Measurements from ENCODE around the gene KIRREL3. TPM values are rescaled to one million over a fixed set of nuclear protein-coding genes. Genes with fewer than 3 reads are reported as not detected.

The KIRREL3 gene
- total RNA-seq, 1 donor from 2014 or later = 0.38 TPM

DNA sequence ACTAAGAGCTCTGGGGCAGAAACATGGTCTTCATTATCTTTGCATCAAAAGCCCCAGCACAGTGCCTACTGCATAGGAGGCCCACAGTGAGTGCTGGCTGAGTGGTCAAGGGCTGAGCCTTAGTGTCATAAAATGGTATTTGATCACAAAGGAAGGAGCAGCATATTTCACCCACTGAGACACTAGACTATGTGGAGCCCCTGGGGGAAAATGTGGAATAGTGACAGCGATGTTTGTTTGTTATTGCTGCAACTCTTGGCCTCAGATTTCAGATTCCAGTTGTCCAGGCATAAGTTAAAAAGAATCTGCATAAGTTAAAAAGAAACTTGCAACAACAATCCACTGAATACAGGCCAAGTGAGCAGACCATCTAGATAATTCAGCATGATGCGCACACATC lies 7.0 kb downstream of the KIRREL3 start:
- TF ChIP-seq, protein P1, sequence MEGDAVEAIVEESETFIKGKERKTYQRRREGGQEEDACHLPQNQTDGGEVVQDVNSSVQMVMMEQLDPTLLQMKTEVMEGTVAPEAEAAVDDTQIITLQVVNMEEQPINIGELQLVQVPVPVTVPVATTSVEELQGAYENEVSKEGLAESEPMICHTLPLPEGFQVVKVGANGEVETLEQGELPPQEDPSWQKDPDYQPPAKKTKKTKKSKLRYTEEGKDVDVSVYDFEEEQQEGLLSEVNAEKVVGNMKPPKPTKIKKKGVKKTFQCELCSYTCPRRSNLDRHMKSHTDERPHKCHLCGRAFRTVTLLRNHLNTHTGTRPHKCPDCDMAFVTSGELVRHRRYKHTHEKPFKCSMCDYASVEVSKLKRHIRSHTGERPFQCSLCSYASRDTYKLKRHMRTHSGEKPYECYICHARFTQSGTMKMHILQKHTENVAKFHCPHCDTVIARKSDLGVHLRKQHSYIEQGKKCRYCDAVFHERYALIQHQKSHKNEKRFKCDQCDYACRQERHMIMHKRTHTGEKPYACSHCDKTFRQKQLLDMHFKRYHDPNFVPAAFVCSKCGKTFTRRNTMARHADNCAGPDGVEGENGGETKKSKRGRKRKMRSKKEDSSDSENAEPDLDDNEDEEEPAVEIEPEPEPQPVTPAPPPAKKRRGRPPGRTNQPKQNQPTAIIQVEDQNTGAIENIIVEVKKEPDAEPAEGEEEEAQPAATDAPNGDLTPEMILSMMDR (IDR thresholded peaks at IDR 0.05; ENCODE audit: unreplicated experiment) = no peak
- H3K27me3 Mint-ChIP-seq (ENCODE audit: unreplicated experiment) = peaks cover 2% of the 10 kb centered on the region
- no peak overlapping the region for H3K27ac Mint-ChIP-seq (ENCODE audit: unreplicated experiment)
- DNase-seq (ENCODE audit: low spot score) = no peak
- H3K9me3 Mint-ChIP-seq (ENCODE audit: unreplicated experiment) = no peaks in the 10 kb centered on the region
- no peak overlapping the region for H3K4me3 Mint-ChIP-seq (ENCODE audit: unreplicated experiment)
- H3K36me3 Mint-ChIP-seq (ENCODE audit: low read depth, unreplicated experiment) = no peaks in the 10 kb centered on the region
- no peaks in the 10 kb centered on the region for H3K4me1 Mint-ChIP-seq (ENCODE audit: unreplicated experiment)

GRCh38 chr11:126992804-126993111 lies 7.8 kb downstream of the KIRREL3 start:
- H3K9me3 Mint-ChIP-seq (ENCODE audit: unreplicated experiment) = no peaks in the 10 kb centered on the region
- DNase-seq (ENCODE audit: low spot score) = no peak
- H3K36me3 Mint-ChIP-seq (ENCODE audit: low read depth, unreplicated experiment) = no peaks in the 10 kb centered on the region
- H3K27me3 Mint-ChIP-seq (ENCODE audit: unreplicated experiment) = peaks cover 2% of the 10 kb centered on the region
- H3K27ac Mint-ChIP-seq (ENCODE audit: unreplicated experiment) = no peak overlapping the region
- no peaks in the 10 kb centered on the region for H3K4me1 Mint-ChIP-seq (ENCODE audit: unreplicated experiment)
- no peak overlapping the region for H3K4me3 Mint-ChIP-seq (ENCODE audit: unreplicated experiment)
- TF ChIP-seq, protein P1 (IDR thresholded peaks at IDR 0.05; ENCODE audit: unreplicated experiment) = no peak

DNA sequence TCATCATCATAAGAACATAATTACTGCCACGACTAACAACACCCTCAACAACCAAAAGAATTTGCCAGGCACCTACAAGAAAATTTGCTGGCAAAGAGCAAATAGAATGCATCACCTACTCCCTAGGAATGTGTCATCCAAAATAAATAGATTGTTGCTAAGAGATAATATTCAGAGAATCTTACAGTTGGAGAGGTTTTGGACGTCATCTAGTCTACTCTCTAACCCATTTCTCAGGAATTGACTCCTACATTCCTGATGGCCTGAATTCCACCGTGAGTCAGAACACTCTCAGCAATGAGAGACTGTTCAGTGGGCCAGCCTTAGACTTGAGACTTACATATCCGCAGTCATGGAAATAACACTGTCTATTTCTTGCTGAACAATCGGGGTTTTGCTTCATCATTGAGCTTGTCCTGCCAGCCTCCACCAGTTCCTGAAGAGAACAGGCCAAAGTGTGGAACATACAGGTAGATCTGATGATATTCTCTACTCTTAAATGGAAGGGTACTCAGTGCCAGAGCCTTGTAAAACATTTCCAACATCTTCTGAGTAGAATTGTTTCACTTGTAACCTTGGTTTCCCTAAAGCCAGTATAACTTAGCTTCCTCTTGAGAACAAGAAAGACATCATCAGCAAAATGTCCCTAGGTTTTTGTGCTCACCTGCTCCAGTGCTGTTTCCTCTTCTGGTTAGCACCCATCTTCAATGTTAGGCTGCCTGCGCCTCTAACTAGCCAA lies 8.3 kb downstream of the KIRREL3 start:
- no peak for DNase-seq (ENCODE audit: low spot score)
- Mint-ChIP-seq H3K27me3 (ENCODE audit: unreplicated experiment) (peaks cover 2% of the 10 kb centered on the region), H3K36me3 (ENCODE audit: low read depth, unreplicated experiment) (no peaks in the 10 kb centered on the region), H3K4me3 (ENCODE audit: unreplicated experiment) (no peak overlapping the region), H3K9me3 (ENCODE audit: unreplicated experiment) (no peaks in the 10 kb centered on the region), H3K27ac (ENCODE audit: unreplicated experiment) (no peak overlapping the region), H3K4me1 (ENCODE audit: unreplicated experiment) (no peaks in the 10 kb centered on the region)
- TF ChIP-seq, protein P1 (IDR thresholded peaks at IDR 0.05; ENCODE audit: unreplicated experiment) = no peak

DNA sequence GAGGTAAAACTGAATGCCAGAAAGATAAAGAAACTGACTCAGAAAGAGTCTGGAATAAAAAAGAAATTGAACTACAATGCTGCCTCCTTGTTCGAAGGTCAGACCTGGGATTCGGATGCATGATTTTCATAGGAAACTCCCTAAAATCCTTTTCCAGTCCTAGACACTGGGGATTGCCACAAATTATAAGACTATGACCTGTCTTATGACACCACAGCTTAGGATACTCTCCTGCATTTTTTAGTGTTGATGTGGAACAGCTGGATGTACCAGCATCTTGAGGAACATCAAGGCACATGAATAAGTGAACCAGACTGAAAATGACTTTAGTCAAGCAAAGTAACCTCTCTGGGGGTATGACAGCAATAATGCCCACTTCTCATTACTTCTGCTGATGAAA lies 9.0 kb downstream of the KIRREL3 start:
- TF ChIP-seq, protein P1 (IDR thresholded peaks at IDR 0.05; ENCODE audit: unreplicated experiment) = no peak
- H3K36me3 Mint-ChIP-seq (ENCODE audit: low read depth, unreplicated experiment) = no peaks in the 10 kb centered on the region
- H3K4me1 Mint-ChIP-seq (ENCODE audit: unreplicated experiment) = no peaks in the 10 kb centered on the region
- H3K27ac Mint-ChIP-seq (ENCODE audit: unreplicated experiment) = no peak overlapping the region
- H3K9me3 Mint-ChIP-seq (ENCODE audit: unreplicated experiment) = no peaks in the 10 kb centered on the region
- peaks cover 2% of the 10 kb centered on the region for H3K27me3 Mint-ChIP-seq (ENCODE audit: unreplicated experiment)
- DNase-seq (ENCODE audit: low spot score) = no peak
- H3K4me3 Mint-ChIP-seq (ENCODE audit: unreplicated experiment) = no peak overlapping the region

- no peak overlapping the region for H3K27ac Mint-ChIP-seq (ENCODE audit: unreplicated experiment)
- no peak for DNase-seq (ENCODE audit: low spot score)
- H3K4me3 Mint-ChIP-seq (ENCODE audit: unreplicated experiment) = no peak overlapping the region
- no peaks in the 10 kb centered on the region for H3K4me1 Mint-ChIP-seq (ENCODE audit: unreplicated experiment)
- TF ChIP-seq, protein P1 (IDR thresholded peaks at IDR 0.05; ENCODE audit: unreplicated experiment) = peak; percentile 46
- H3K36me3 Mint-ChIP-seq (ENCODE audit: low read depth, unreplicated experiment) = no peaks in the 10 kb centered on the region
- peaks cover 2% of the 10 kb centered on the region for H3K27me3 Mint-ChIP-seq (ENCODE audit: unreplicated experiment)
- no peaks in the 10 kb centered on the region for H3K9me3 Mint-ChIP-seq (ENCODE audit: unreplicated experiment)
These were observed 9.7 kb downstream of the KIRREL3 start for GRCh38 chr11:126990716-126991480.
